ENCODE data around the gene CCDC85C.

- TF ChIP-seq CTCF (IDR thresholded peaks at IDR 0.05), result no peak
- TF ChIP-seq POLR2AphosphoS5 (IDR thresholded peaks at IDR 0.05), result no peak
- TF ChIP-seq POLR2A (IDR thresholded peaks at IDR 0.05), result no peak
Observed at GRCh38 chr14:99548255-99548654, 55.8 kb downstream of the CCDC85C start.
